MCF 10A (cell line): ENCODE results near the gene ITGA1. TPM values are rescaled to one million over a fixed set of nuclear protein-coding genes. Genes with fewer than 3 reads are reported as not detected.

Source experiments
- BruUV-seq: library from RNA; stranded (reverse); fragments of 400-500 nt; replicated peaks from 2 replicates; lab custom pipeline; 2021; lab: Mats Ljungman, UMichigan
- CTCF ChIA-PET: fragments of 300-600 bp; sonication (Branson Sonifier 250); formaldehyde crosslinking; extraction: SDS; loops from one replicate; lab custom pipeline; 2021; ENCODE audit warnings: antibody characterized with exemption, inconsistent platforms; lab: Yijun Ruan, JAX
- POLR2A ChIA-PET: fragments of 300-600, 350-650 bp; sonication (Branson Sonifier 250); formaldehyde crosslinking; extraction: SDS; loops from one replicate; lab custom pipeline; 2020; ENCODE audit warnings: antibody characterized with exemption, inconsistent platforms; lab: Yijun Ruan, JAX
- DNase-seq: peaks from one replicate; pipeline ENCODE4 v3.0.0-alpha.2; 2018; ENCODE audit not compliant: unreplicated experiment
- H3K27ac Mint-ChIP-seq: one replicate; pipeline ENCODE4 v1.8.0; 2022; ENCODE audit warnings: mild to moderate bottlenecking, low read depth, mixed read lengths; ENCODE audit not compliant: unreplicated experiment
- H3K27me3 Mint-ChIP-seq: one replicate; pipeline ENCODE4 v1.8.0; 2022; ENCODE audit warnings: mixed read lengths; ENCODE audit not compliant: insufficient read depth, unreplicated experiment
- H3K36me3 Mint-ChIP-seq: one replicate; pipeline ENCODE4 v1.8.0; 2022; ENCODE audit warnings: mild to moderate bottlenecking, moderate library complexity, mixed read lengths; ENCODE audit not compliant: insufficient read depth, unreplicated experiment
- H3K4me1 Mint-ChIP-seq: one replicate; pipeline ENCODE4 v1.8.0; 2022; ENCODE audit warnings: mixed read lengths; ENCODE audit not compliant: insufficient read depth, unreplicated experiment
- H3K4me3 Mint-ChIP-seq: one replicate; pipeline ENCODE4 v1.8.0; 2022; ENCODE audit warnings: mild to moderate bottlenecking, moderate library complexity, mixed read lengths; ENCODE audit not compliant: unreplicated experiment
- H3K9me3 Mint-ChIP-seq: one replicate; pipeline ENCODE4 v1.8.0; 2022; ENCODE audit warnings: mixed read lengths; ENCODE audit not compliant: unreplicated experiment
- intact Hi-C: fragments of 100-400 bp; cut with micrococcal nuclease; formaldehyde crosslinking; loops from 2 replicates; pipeline ENCODE4 v1.14.1; 2022
- total RNA-seq: library from RNA; stranded (reverse); gene quantifications from 2 replicates; pipeline ENCODE4 v1.2.3, GENCODE V29; 2022
- TF ChIP-seq, protein P1 (sequence below): fragments of 200-600 bp; IDR thresholded peaks from one replicate; pipeline ENCODE4 v1.8.0; 2022; ENCODE audit warnings: antibody characterized with exemption, mild to moderate bottlenecking; ENCODE audit not compliant: unreplicated experiment

Gene ITGA1
- total RNA-seq, 1 experiment from 2014 or later = 7.7 TPM

DNA sequence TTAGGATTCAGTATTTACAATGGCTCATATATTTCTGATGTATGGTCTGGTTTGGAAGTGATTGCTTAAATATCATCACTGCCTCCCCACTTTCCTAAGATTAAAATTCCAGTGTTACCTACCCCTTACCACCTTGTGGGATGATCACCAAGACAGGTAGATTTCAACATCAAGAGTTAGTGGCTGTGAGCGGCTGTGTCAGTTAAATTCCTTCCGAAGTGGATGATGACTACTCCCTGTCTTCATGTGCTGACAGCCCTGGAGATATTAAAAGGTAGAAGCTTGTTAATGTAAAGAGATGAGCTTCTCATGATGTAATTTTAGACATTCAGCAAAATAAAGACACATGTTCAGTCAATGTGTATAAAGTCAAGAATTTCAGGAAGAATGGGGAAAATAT is 205.7 kb downstream of the ITGA1 start:
- CTCF ChIA-PET = interaction anchor here (0.7 to 2.6 kb wide), 5 partner anchors 32 to 347 kb away, joined by 3 to 17 read pairs (median 4); no protein-coding TSS in a partner anchor
- no TSS peak for BruUV-seq
- H3K4me1 Mint-ChIP-seq = peaks cover 30% of the 10 kb centered on the region
- TF ChIP-seq, protein P1, sequence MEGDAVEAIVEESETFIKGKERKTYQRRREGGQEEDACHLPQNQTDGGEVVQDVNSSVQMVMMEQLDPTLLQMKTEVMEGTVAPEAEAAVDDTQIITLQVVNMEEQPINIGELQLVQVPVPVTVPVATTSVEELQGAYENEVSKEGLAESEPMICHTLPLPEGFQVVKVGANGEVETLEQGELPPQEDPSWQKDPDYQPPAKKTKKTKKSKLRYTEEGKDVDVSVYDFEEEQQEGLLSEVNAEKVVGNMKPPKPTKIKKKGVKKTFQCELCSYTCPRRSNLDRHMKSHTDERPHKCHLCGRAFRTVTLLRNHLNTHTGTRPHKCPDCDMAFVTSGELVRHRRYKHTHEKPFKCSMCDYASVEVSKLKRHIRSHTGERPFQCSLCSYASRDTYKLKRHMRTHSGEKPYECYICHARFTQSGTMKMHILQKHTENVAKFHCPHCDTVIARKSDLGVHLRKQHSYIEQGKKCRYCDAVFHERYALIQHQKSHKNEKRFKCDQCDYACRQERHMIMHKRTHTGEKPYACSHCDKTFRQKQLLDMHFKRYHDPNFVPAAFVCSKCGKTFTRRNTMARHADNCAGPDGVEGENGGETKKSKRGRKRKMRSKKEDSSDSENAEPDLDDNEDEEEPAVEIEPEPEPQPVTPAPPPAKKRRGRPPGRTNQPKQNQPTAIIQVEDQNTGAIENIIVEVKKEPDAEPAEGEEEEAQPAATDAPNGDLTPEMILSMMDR = no peak
- no peak overlapping the region for H3K4me3 Mint-ChIP-seq
- POLR2A ChIA-PET = interaction anchor here (0.8 to 2.3 kb wide), 4 partner anchors 13 to 48 kb away, joined by 3 to 13 read pairs (median 4); no protein-coding TSS in a partner anchor
- intact Hi-C loops = loop anchor here (5.0 kb wide), 1 partner anchor 74 kb away; no protein-coding TSS in a partner anchor
- no peak for DNase-seq
- H3K36me3 Mint-ChIP-seq = no peaks in the 10 kb centered on the region
- H3K27ac Mint-ChIP-seq = no peak overlapping the region
- H3K27me3 Mint-ChIP-seq = no peaks in the 10 kb centered on the region
- H3K9me3 Mint-ChIP-seq = no peaks in the 10 kb centered on the region

- Mint-ChIP-seq H3K27ac (no peak overlapping the region), H3K4me1 (peaks cover 25% of the 10 kb centered on the region), H3K4me3 (no peak overlapping the region), H3K27me3 (no peaks in the 10 kb centered on the region), H3K36me3 (no peaks in the 10 kb centered on the region), H3K9me3 (no peaks in the 10 kb centered on the region)
- BruUV-seq = no TSS peak
- intact Hi-C loops = loop anchor here (5.0 kb wide), 1 partner anchor 73 kb away; no protein-coding TSS in a partner anchor
- TF ChIP-seq, protein P1 = no peak
- no peak for DNase-seq
- ChIA-PET POLR2A (interaction anchor here (1.4 to 2.3 kb wide), 3 partner anchors 12 to 49 kb away, joined by 3 to 13 read pairs (median 5); no protein-coding TSS in a partner anchor), CTCF (interaction anchor here (1.8 to 2.6 kb wide), 2 partner anchors 41 to 46 kb away, joined by 5 to 17 read pairs; no protein-coding TSS in a partner anchor)
Observed at GRCh38 chr5:52994266-52994665, 206.6 kb downstream of the ITGA1 start.

- DNase-seq = no peak
- no peak overlapping the region for H3K4me3 Mint-ChIP-seq
- intact Hi-C loops = no loop called here
- BruUV-seq = no TSS peak
- ChIA-PET POLR2A (interaction anchor here (2.3 kb wide), 1 partner anchor 47 kb away, joined by 7 read pairs; no protein-coding TSS in a partner anchor), CTCF (interaction anchor here (0.5 to 3.8 kb wide), 4 partner anchors 47 to 103 kb away, joined by 3 to 17 read pairs (median 11); no protein-coding TSS in a partner anchor)
- H3K9me3 Mint-ChIP-seq = no peaks in the 10 kb centered on the region
- H3K4me1 Mint-ChIP-seq = peaks cover 23% of the 10 kb centered on the region
- no peak overlapping the region for H3K27ac Mint-ChIP-seq
- H3K36me3 Mint-ChIP-seq = no peaks in the 10 kb centered on the region
- H3K27me3 Mint-ChIP-seq = no peaks in the 10 kb centered on the region
- TF ChIP-seq, protein P1 = no peak
Observed at GRCh38 chr5:52995095-52995494, 207.4 kb downstream of the ITGA1 start.

DNA sequence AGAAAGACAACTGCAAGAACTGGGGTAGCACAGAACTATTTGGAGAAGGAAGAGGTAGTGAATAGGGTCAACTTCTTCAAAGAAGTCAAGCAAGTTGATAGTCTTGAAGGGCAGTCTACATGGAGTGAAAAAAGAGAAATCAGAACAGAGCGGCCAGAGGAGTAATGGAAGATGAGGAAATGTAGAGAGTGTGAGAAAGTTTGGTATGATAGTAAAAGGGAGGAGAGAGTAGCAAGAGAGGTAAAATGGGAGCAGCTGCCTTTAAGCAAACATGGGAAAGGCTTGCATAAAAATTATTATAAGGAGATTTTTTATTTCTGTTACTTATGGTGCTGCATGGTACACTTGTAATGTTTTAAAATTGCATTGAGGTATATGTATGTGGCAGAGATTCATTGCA is 208.2 kb downstream of the ITGA1 start:
- peaks cover 20% of the 10 kb centered on the region for H3K4me1 Mint-ChIP-seq
- no peaks in the 10 kb centered on the region for H3K36me3 Mint-ChIP-seq
- no TSS peak for BruUV-seq
- ChIA-PET POLR2A (interaction anchor here (1.0 to 4.4 kb wide), 6 partner anchors 7 to 48 kb away, joined by 5 to 39 read pairs (median 8); partner anchors contain the start of gene ITGA2), CTCF (interaction anchor here (0.5 to 3.8 kb wide), 7 partner anchors 20 to 102 kb away, joined by 3 to 17 read pairs (median 3); no protein-coding TSS in a partner anchor)
- H3K27me3 Mint-ChIP-seq = no peaks in the 10 kb centered on the region
- no peak overlapping the region for H3K4me3 Mint-ChIP-seq
- H3K9me3 Mint-ChIP-seq = no peaks in the 10 kb centered on the region
- DNase-seq = no peak
- intact Hi-C loops = no loop called here
- no peak overlapping the region for H3K27ac Mint-ChIP-seq
- TF ChIP-seq, protein P1 = no peak
